ENCODE data around the gene MAP3K6. TPM values are rescaled to one million over a fixed set of nuclear protein-coding genes. Genes with fewer than 3 reads are reported as not detected.
A peak's percentile ranks its signal among the peaks of the same experiment; 100 is the strongest.
"Not testable (repeated sequence)": the region's sequence is repeated elsewhere in the genome, so short reads cannot be mapped to it uniquely, and the experiment has no call there.

MAP3K6 gene
- total and polyA plus RNA-seq, 9 donors = 5.1 to 45.9 (median 16.6) TPM

- DNase-seq = peak; percentile 87 to 95 (median 91)
- Histone ChIP-seq H3K36me3 (no peaks in the 10 kb centered on the region), H3K9me3 (no peaks in the 10 kb centered on the region), H3K27ac (peak within 1 kb of the TSS; percentile 39 to 67), H3K4me1 (ENCODE audit: insufficient read depth) (peaks cover 11% of the 10 kb centered on the region), H3K4me3 (peak within 1 kb of the TSS; percentile 46), H3K27me3 (no peaks in the 10 kb centered on the region)
- WGBS, 3 donors = 1 to 3% (median 2%) methylated on average over 33 to 69 of the region's 69 CpGs
- intact Hi-C loops (cut with DNase I) = loop anchor here (5.0 to 10.0 kb wide), 5 partner anchors 35 to 287 kb away; no protein-coding TSS in a partner anchor
- TF ChIP-seq POLR2A (IDR thresholded peaks at IDR 0.05) (no peak), EP300 (IDR thresholded peaks at IDR 0.05) (no peak)
- TF ChIP-seq, protein P1, sequence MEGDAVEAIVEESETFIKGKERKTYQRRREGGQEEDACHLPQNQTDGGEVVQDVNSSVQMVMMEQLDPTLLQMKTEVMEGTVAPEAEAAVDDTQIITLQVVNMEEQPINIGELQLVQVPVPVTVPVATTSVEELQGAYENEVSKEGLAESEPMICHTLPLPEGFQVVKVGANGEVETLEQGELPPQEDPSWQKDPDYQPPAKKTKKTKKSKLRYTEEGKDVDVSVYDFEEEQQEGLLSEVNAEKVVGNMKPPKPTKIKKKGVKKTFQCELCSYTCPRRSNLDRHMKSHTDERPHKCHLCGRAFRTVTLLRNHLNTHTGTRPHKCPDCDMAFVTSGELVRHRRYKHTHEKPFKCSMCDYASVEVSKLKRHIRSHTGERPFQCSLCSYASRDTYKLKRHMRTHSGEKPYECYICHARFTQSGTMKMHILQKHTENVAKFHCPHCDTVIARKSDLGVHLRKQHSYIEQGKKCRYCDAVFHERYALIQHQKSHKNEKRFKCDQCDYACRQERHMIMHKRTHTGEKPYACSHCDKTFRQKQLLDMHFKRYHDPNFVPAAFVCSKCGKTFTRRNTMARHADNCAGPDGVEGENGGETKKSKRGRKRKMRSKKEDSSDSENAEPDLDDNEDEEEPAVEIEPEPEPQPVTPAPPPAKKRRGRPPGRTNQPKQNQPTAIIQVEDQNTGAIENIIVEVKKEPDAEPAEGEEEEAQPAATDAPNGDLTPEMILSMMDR (IDR thresholded peaks at IDR 0.05) = peak; percentile 37 to 68 (median 55)
Observed at GRCh38 chr1:27392096-27392777, 25.5 kb upstream of the MAP3K6 start, which contains the start of gene GPR3. GPR3 (plus strand) TSS chr1:27392622; CDS start chr1:27393799, 1,177 bp downstream.

GRCh38 chr1:27391511-27392095 is 24.8 kb upstream of the MAP3K6 start:
- TF ChIP-seq POLR2A (IDR thresholded peaks at IDR 0.05) (no peak), EP300 (IDR thresholded peaks at IDR 0.05) (no peak)
- TF ChIP-seq, protein P1 (IDR thresholded peaks at IDR 0.05) = no peak
- Histone ChIP-seq H3K4me1 (ENCODE audit: insufficient read depth) (peaks cover 11% of the 10 kb centered on the region), H3K27ac (no peak overlapping the region), H3K27me3 (no peaks in the 10 kb centered on the region), H3K4me3 (no peak overlapping the region), H3K9me3 (no peaks in the 10 kb centered on the region), H3K36me3 (no peaks in the 10 kb centered on the region)
- intact Hi-C loops (cut with DNase I) = loop anchor here (2.0 to 10.0 kb wide), 6 partner anchors 33 to 287 kb away; no protein-coding TSS in a partner anchor
- WGBS, 3 donors = 8 to 10% (median 9%) methylated on average over 13 of the region's 13 CpGs
- DNase-seq = peak in 4 of 5 donors; percentile 47 to 63 (median 57)

DNA sequence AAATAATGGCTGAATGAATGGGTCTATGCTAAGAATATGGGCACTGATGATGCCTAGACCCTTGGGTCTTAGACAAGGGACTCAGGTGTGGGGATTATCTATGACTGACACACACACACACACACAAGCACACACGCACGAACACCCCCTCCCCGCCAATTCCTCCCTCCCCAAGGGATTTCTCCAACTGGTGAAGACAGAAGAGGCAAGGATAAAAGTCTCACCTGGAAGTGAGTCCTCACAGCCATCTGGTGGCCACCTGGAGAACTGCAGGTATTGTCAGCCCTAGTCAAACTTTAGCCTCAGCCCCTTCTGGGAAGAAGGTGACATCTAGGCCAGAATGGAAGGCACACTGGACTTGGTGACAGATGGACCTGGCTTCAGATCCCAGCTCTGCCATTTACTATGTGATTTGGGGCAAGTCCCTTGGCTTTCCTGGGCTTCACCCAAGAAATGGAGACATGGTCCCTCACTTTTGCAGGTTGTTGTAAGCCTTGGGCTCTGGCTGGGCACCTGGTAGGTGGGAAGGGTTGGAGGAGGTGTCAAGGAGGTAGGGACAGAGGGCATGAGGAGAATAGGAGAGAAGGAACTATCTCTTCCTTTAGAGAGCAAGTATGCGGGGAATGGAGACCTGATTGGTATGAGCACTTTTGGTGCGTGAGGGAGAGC is 21.7 kb upstream of the MAP3K6 start:
- intact Hi-C loops (cut with DNase I) = no loop called here
- H3K4me1 ChIP-seq (ENCODE audit: insufficient read depth) = peaks cover 11% of the 10 kb centered on the region
- WGBS, 3 donors = 35 to 41% (median 36%) methylated on average over 5 of the region's 5 CpGs
- H3K9me3 ChIP-seq = no peaks in the 10 kb centered on the region
- no peak overlapping the region for H3K27ac ChIP-seq
- no peaks in the 10 kb centered on the region for H3K36me3 ChIP-seq
- no peak overlapping the region for H3K4me3 ChIP-seq
- TF ChIP-seq POLR2A (IDR thresholded peaks at IDR 0.05) = no peak
- TF ChIP-seq, protein P1 (IDR thresholded peaks at IDR 0.05) = peak; percentile 45 to 73 (median 68)
- no peak for TF ChIP-seq EP300 (IDR thresholded peaks at IDR 0.05)
- DNase-seq = peak; percentile 60 to 77 (median 70)
- H3K27me3 ChIP-seq = no peaks in the 10 kb centered on the region

DNA sequence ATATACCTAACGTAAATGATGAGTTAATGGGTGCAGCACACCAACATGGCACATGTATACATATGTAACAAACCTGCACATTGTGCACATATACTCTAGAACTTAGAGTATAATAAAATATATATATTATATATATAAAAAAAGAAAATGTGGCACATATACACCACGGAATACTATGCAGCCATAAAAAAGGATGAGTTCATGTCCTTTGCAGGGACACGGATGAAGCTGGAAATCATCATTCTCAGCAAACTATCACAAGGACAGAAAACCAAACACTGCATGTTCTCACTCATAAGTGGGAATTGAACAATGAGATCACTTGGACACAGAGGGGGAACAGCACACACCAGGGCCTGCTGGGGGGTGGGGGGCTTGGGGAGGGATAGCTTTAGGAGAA is 18.0 kb upstream of the MAP3K6 start:
- H3K36me3 ChIP-seq; DNase-seq; H3K9me3 ChIP-seq; H3K27me3 ChIP-seq; H3K4me1 ChIP-seq (ENCODE audit: insufficient read depth); H3K4me3 ChIP-seq; intact Hi-C loops (cut with DNase I); H3K27ac ChIP-seq: not testable (repeated sequence)
- WGBS, 3 donors = 91 to 95% (median 94%) methylated on average over 3 of the region's 3 CpGs

Data from ovary (tissue), 9 donors.